Measurements from ENCODE around the gene CPB1.

Gene CPB1

DNA sequence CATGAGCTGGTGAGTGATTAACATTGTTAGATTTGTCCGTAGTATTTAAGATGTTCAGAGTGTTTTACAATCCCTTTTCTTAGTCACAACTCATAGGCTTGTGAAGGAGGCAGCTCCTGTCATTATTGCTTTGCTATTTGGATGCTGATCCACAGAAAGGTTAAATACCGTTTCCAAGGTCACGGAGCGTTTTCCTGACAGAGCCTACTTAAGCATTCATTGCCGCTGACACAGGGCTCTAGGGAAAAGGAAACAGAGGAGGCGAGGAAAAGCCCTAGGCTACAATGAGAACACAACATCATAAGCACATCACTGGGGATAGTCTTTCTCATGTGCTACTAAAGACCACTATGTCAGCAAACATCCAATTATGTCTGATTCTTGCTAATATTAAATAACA lies 38.5 kb upstream of the CPB1 start:
- Histone ChIP-seq H3K4me3 (ENCODE audit: low read depth, low read length, poor library complexity, severe bottlenecking) (no peak overlapping the region), H4K20me1 (ENCODE audit: insufficient read depth, low read length) (no peaks in the 10 kb centered on the region), H3K9me3 (ENCODE audit: low read length) (no peaks in the 10 kb centered on the region), H2AFZ (ENCODE audit: low read length) (no peak overlapping the region), H3K9me2 (ENCODE audit: low read depth, low read length) (no peaks in the 10 kb centered on the region), H3K4me2 (ENCODE audit: low read length) (no peak overlapping the region), H3K27ac (ENCODE audit: low read depth, low read length, poor library complexity, severe bottlenecking) (no peak overlapping the region), H3K79me2 (ENCODE audit: insufficient read depth, low read length) (no peaks in the 10 kb centered on the region), H3K27me3 (ENCODE audit: insufficient read depth, low read length) (no peaks in the 10 kb centered on the region; the same call in 1 of the 2 replicates), H3K36me3 (ENCODE audit: insufficient read depth, low read length) (no peaks in the 10 kb centered on the region), H3F3A (ENCODE audit: insufficient read depth, low read length) (no peaks in the 10 kb centered on the region), H3K9ac (ENCODE audit: low read length) (no peak overlapping the region), H3K4me1 (ENCODE audit: insufficient read depth, low read length, severe bottlenecking) (no peaks in the 10 kb centered on the region)
- no peak for TF ChIP-seq EZH2 (IDR thresholded peaks at IDR 0.05; ENCODE audit: borderline replicate concordance, low read length)
- TF ChIP-seq, protein P1, sequence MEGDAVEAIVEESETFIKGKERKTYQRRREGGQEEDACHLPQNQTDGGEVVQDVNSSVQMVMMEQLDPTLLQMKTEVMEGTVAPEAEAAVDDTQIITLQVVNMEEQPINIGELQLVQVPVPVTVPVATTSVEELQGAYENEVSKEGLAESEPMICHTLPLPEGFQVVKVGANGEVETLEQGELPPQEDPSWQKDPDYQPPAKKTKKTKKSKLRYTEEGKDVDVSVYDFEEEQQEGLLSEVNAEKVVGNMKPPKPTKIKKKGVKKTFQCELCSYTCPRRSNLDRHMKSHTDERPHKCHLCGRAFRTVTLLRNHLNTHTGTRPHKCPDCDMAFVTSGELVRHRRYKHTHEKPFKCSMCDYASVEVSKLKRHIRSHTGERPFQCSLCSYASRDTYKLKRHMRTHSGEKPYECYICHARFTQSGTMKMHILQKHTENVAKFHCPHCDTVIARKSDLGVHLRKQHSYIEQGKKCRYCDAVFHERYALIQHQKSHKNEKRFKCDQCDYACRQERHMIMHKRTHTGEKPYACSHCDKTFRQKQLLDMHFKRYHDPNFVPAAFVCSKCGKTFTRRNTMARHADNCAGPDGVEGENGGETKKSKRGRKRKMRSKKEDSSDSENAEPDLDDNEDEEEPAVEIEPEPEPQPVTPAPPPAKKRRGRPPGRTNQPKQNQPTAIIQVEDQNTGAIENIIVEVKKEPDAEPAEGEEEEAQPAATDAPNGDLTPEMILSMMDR (IDR thresholded peaks at IDR 0.05; ENCODE audit: low read length): no peak

DNA sequence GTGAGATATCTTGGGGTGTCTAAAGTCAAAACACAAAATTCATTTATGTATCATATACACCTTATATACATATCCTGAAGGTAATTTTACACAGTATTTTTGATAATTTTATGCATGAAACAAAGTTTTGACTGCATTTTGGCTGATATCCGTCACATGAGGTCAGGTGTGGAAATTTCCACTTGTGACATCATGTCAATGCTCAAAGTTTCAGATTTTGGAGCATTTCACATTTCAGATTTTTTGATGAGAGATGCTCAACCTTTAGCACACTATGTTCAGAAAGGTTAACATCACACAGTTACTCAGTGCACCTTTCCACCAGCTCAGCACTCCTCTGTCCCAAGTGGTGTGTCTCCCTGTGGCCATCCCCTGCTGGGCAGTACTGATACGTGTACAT lies 37.7 kb upstream of the CPB1 start:
- no peaks in the 10 kb centered on the region for H3F3A ChIP-seq (ENCODE audit: insufficient read depth, low read length)
- no peaks in the 10 kb centered on the region for H3K9me2 ChIP-seq (ENCODE audit: low read depth, low read length)
- H3K79me2 ChIP-seq (ENCODE audit: insufficient read depth, low read length): no peaks in the 10 kb centered on the region
- H3K36me3 ChIP-seq (ENCODE audit: insufficient read depth, low read length): no peaks in the 10 kb centered on the region
- H3K9ac ChIP-seq (ENCODE audit: low read length): no peak overlapping the region
- TF ChIP-seq, protein P1 (IDR thresholded peaks at IDR 0.05; ENCODE audit: low read length): no peak
- TF ChIP-seq EZH2 (IDR thresholded peaks at IDR 0.05; ENCODE audit: borderline replicate concordance, low read length): no peak
- H3K9me3 ChIP-seq (ENCODE audit: low read length): no peaks in the 10 kb centered on the region
- no peak overlapping the region for H3K4me2 ChIP-seq (ENCODE audit: low read length)
- H3K27me3 ChIP-seq (ENCODE audit: insufficient read depth, low read length): no peaks in the 10 kb centered on the region; the same call in 1 of the 2 replicates
- H3K4me1 ChIP-seq (ENCODE audit: insufficient read depth, low read length, severe bottlenecking): no peaks in the 10 kb centered on the region
- H2AFZ ChIP-seq (ENCODE audit: low read length): no peak overlapping the region
- no peaks in the 10 kb centered on the region for H4K20me1 ChIP-seq (ENCODE audit: insufficient read depth, low read length)
- H3K27ac ChIP-seq (ENCODE audit: low read depth, low read length, poor library complexity, severe bottlenecking): no peak overlapping the region
- H3K4me3 ChIP-seq (ENCODE audit: low read depth, low read length, poor library complexity, severe bottlenecking): no peak overlapping the region

DNA sequence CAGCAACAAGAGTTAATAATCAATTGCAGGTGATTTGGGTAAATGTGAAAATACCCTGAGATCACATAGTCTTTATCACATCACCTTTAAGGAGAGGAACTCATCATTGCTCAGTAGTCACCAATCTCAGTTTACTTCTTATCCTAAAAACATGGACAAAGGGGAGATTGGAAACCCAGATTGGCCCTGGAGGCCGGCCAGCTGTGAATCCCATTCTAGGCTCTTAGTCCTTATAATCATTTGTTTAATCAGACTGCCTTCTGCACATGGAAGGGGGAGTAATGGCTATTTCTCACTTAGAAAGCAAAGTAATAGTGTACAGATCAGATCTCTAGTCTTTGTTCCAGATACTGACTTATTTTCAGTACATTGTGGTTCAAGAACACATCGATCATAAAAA lies 37.2 kb upstream of the CPB1 start:
- Histone ChIP-seq H3K4me1 (ENCODE audit: insufficient read depth, low read length, severe bottlenecking) (no peaks in the 10 kb centered on the region), H3K27ac (ENCODE audit: low read depth, low read length, poor library complexity, severe bottlenecking) (no peak overlapping the region), H3K9me3 (ENCODE audit: low read length) (no peaks in the 10 kb centered on the region), H3K4me3 (ENCODE audit: low read depth, low read length, poor library complexity, severe bottlenecking) (no peak overlapping the region), H3K9ac (ENCODE audit: low read length) (no peak overlapping the region), H3K27me3 (ENCODE audit: insufficient read depth, low read length) (no peaks in the 10 kb centered on the region; the same call in 1 of the 2 replicates), H2AFZ (ENCODE audit: low read length) (no peak overlapping the region), H3F3A (ENCODE audit: insufficient read depth, low read length) (no peaks in the 10 kb centered on the region), H3K9me2 (ENCODE audit: low read depth, low read length) (no peaks in the 10 kb centered on the region), H4K20me1 (ENCODE audit: insufficient read depth, low read length) (no peaks in the 10 kb centered on the region), H3K36me3 (ENCODE audit: insufficient read depth, low read length) (no peaks in the 10 kb centered on the region), H3K4me2 (ENCODE audit: low read length) (no peak overlapping the region), H3K79me2 (ENCODE audit: insufficient read depth, low read length) (no peaks in the 10 kb centered on the region)
- no peak for TF ChIP-seq EZH2 (IDR thresholded peaks at IDR 0.05; ENCODE audit: borderline replicate concordance, low read length)
- TF ChIP-seq, protein P1 (IDR thresholded peaks at IDR 0.05; ENCODE audit: low read length): no peak
